ENCODE results near the gene SBK1.
"Not testable (repeated sequence)": the region's sequence is repeated elsewhere in the genome, so short reads cannot be mapped to it uniquely, and the experiment has no call there.

The SBK1 gene

DNA sequence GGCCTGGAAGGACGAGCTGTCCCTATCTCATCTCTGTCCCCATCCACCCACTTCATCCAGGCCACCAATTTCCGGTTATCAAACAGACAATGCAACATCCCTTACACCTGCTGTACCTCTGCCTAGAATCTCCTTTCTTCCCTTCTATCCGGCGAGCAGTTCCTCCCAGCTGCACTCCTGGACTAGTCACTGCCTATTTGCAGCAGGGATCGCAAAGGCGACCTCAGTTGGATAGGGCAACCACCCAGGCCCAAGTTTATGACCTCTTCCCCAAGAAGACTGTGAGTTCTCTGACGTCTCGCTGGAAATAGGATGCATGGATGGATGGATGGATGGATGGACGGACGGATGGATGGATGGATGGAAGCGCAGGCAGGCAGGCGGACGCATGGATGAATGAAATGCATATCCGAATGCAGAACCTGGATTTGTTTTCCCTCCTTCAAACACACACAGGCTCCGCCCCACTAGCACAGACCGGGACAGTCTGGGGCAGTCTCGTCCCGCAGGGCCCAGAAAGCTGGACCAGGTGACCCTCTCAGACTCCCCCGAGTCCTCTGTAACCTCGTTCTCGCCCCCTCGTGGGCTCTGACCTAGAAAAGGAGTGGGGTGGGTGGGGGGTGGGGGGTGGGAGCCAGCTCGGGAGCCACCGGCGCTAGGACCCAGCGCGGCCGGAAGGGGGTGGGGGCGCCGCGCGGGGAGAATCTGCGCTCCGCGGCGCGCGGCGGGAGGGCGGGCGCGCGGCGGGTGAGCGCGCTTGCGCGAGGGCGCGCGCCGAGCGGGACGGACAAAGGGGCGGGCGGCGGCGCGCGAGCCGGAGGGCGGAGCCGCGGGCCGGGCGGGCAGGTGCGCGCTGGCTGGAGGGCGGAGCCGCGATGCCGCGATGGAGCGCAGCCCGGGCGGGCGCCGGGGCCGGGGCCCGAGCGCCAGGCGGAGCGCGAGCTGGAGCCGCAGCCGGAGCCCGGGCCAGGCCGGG, at the start of gene SBK1:
Gene SBK1 (plus strand): TSS at position 875 of the 976 bp plus-strand sequence. CDS start 24,867 bp downstream, outside the sequence.
- DNase-seq (ENCODE audit: low read depth), result peak; percentile 53

DNA sequence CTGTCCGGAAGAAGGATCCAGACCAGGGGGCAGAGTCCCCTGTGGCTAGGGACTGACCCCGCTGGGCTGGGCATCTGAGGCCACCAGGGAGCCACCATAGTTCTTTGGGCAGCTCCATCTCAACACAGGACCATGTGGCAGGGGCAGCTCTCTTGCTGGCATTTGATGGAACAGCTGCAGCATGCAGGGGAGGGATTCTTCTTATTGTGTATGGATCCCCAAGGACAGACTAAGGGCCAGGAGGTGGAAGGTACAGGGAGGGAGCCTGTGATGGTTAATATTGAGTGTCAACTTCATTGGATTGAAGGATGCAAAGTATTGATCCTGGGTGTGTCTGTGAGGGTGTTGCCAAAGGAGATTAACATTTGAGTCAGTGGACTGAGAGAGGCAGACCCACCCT, 42.8 kb upstream of the SBK1 start:
- DNase-seq (ENCODE audit: low read depth), result not testable (repeated sequence)

DNA sequence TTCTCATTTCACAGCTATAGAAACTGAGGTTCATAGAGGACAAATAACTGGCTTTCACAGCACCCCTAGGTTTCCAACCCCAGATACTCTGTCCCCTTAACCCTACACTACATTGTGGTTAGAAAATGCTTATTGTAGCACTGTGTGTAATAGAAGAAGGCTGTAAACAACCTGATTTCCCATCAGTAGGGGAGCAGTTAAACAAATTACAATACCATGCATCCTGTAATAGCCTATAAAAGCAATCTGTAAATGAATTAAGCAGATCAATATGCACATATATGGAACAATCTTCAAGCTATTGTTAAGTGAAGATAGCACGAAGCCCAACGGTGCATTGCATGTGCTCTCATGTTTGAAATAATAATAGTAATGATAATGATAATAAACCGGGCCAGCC, 41.3 kb upstream of the SBK1 start:
- no peak for DNase-seq (ENCODE audit: low read depth)

DNA sequence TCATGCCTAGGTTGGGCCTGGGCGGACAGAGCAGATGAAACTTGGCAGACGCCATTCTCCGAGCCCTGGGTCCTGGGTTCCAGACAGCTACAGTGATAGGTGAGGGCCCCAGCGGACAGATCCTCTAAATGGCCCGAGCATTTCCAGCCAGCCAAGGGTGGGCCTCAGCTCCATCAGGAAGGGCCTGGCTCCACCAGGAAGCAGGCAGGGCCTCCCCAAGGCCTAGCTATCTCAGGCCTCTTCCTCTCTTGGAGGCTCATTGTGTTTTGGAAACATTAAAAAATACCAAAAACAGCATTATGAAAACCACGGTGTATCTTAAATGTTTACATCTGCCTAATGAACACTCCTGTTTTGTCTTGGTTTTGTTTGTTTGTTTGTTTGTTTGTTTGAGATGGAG, 38.2 kb upstream of the SBK1 start:
- no peak for DNase-seq (ENCODE audit: low read depth)

DNA sequence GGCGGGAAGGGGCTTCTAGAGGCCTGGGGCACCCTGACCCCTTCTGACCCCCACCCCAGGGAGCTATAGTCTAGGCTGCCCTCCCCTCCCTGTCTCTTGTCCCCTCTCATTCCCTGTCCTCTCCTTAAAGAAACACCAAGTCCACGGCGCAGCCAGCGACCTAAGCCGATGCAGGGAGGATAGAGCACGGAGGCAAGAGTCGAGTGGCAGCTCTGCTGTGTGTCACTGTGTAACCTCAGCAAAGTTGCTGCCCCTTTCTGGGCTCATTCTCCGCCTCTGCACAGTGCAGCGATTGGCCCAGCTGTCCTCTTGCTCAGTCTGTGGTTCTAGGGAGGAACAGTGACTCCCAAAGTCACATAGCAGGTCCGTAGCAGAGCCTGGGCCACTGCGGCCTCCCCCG, 36.5 kb upstream of the SBK1 start:
- DNase-seq (ENCODE audit: low read depth), result no peak

DNA sequence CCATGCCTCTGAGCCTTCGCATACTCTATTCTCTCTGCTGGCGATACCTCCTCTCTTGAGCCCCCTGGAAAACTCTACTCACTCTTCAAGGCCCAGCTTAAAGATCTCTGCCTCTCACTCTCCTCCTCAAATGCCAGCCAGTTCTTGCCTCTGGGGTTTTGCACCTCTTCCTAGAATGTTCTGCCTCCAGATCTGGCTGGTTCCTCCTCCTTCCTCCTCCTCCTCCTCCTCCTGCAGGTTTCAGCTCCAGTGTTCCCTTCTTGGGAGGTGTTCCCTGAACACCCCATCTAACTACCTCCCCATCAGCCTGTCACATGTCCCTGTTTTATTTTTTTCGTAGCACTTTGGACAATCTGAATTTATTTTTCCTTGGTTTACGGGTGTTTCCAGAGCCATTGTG, 35.1 kb upstream of the SBK1 start:
- DNase-seq (ENCODE audit: low read depth), result no peak

DNA sequence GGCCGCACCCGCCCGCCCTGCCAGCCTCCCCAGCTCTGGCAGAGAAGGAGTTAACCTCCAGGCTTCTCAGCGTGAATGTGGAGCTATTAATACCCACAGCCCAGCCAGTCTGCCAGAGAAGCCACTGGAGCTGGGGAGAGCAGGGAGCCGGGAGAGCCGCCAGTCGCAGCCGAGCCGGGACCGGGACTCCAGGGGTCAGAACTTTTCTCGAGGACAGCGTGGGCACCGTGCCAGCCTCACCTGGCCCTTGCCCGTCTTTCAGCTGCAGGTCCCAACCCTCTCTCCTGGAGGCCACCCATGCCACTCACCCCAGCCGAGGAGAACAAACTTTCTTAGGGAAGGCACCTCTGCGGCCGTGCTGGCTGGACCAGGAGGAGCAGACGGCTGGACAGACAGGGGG, 33.8 kb upstream of the SBK1 start:
- peak; percentile 26 for DNase-seq (ENCODE audit: low read depth)

DNA sequence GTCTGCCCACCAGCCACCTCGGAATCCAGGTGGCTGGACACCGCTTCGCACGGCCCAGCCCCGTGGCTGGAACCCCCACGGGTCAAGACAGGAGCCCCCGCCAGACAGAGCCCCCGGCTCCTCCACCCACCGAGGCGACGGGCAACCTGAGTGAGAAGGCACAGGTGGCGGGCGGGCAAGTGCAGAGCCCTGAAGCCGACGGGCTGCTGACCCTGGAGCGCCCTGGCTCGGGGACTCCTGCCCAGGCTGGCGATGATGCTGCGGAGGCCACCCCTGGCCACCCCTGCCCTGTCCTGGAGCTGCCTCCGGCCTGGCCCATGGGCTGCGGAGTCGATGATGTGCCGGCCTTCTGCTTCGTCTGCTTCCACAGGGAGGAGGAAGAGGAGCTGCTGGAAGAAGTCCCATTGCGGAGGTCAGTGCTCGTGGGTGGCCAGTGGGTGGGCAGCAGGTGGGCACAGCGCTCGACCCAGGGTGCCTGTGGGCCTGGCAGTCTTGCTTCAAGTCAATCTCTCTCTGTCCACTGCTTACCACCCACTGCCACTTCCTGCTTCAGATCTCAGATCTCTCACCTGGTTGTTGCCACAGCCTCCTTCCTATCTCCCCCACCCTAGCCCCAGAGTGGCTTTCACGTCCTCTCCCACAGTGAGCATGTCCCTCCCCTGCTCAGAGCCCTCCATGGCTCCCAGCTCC, 33.1 kb upstream of the SBK1 start:
- DNase-seq (ENCODE audit: low read depth), result no peak

DNA sequence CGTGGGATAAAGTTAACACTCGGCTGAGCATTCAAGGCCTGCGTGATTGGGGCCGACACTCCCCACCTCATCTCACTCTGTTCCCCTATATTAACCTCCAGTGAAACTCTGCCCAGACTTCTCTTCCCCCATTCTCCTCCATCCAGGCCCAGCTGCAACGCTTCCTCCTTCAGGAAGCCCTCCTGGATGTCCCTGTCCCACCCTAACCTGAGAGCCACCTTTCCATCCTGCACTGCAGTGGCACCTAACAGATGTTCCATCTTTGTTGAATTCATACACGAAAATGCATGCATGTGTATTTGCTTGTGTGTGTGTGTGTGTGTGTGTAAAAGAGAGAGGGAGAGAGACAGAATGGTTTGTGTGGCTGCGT, 32.6 kb upstream of the SBK1 start:
- DNase-seq (ENCODE audit: low read depth), result no peak

DNA sequence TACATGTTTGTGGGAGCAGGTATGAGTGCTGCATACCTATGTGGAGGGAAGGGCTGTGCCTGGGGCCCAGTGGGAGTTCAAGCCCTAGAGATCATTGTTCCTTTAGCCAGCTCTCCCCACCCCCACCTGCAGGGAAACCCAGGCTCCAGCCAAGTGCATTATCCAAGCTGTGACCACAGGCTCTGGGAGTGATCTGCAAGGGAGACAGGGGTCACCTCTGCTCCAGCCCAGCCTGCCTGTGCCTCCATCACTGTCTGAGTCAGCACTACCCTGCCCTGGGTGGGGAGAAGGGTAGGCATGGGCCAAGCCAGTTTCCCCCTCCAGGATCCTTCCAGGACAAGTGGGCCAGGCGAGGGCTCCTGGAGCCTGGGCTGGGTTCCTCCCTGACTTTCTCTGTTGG, 32.1 kb upstream of the SBK1 start:
- no peak for DNase-seq (ENCODE audit: low read depth)

DNA sequence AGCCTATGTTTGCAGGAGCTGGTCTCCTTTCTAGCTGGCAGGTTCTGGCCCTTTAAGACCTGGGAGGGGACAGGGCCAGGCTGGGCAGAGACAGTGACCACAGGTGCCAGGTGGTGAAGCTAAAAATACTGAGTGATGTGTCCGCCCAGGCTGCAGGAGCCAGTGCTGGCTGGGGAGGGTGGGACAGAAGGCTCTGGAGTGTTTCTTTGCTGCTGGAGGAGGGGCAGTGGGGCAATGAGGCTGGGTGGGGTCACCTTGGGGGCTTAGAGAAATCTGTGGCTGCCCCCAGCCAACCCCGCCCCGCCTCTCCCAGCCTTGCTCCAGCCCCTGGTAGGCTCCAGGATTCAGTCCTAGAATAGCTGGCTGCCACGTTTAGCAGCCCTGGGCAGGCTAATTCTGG, 30.4 kb upstream of the SBK1 start:
- no peak for DNase-seq (ENCODE audit: low read depth)

DNA sequence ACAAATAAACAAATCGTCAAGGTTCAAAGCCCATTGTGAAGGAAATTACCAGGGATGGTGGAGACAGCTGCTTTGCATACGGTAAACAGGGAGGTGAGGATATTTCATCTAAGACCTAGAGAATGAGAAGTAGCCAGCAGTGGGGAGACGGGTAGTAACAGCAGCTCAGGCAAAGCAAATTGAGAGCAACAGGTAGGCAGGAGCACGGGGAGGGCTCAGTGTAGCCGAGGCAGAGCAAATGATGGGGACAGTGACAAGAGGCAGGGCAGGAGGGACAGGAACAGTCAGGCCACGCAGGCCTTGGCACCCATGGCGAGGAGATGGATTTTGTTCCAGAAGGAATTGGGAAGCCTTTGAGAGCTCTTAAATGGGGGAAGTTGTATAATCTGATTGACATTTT, 29.0 kb upstream of the SBK1 start:
- DNase-seq (ENCODE audit: low read depth), result no peak

DNA sequence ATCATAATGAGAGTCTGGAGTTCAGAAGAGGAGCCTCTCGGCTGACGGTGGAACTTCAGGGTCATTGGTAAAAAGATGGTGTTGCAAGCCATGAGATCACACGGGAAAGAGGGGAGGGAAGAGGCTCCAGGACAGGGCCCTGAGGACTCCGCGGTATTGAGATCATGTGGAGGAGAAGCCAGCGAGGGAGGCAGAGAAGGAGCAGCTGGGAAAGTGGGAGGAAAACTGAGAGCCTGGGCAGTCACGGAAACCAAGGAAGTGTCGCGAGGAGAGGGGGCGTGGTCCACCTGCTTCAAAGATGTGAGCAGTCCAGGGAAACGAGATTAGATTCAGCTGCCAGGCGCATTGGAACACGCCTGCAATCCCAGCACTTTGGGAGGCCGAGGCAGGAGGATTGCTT, 27.7 kb upstream of the SBK1 start:
- peak; percentile 23 for DNase-seq (ENCODE audit: low read depth)

DNA sequence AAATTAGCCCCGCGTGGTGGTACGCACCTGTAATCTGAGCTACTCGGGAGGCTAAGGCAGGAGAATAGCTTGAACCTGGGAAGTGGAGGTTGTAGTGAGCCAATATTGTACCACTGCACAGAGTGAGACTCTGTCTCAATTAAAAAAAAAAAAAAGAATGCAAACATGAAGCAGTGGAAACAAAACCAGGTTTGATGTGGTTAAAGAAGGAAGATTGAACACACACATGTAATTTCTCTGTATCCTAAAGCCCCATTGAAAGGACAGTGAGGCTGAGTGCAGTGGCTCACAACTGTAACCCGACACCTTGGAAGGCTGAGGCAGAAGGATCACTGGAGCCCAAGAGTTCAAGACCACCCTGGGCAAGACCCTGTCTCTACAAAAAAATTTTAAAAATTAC, 26.5 kb upstream of the SBK1 start:
- no peak for DNase-seq (ENCODE audit: low read depth)

DNA sequence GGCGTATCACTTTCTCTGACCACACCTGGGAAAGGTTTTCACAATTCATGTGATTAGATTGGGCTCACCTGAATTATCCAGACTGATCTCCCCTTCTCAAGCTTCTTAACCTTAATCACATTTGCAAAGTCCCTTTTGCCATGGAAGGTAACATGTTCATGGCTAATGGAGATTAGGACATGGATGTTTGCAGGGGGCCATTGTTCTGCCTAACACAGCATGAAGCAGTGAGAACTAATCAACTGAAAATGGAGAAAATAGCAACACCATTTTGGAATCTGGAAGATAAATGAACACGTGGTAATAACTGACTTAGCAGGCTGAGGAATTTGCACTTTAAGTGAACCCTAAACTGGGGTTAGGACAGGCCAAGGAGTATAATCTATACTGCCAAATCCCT, 25.0 kb upstream of the SBK1 start:
- DNase-seq (ENCODE audit: low read depth), result no peak

DNA sequence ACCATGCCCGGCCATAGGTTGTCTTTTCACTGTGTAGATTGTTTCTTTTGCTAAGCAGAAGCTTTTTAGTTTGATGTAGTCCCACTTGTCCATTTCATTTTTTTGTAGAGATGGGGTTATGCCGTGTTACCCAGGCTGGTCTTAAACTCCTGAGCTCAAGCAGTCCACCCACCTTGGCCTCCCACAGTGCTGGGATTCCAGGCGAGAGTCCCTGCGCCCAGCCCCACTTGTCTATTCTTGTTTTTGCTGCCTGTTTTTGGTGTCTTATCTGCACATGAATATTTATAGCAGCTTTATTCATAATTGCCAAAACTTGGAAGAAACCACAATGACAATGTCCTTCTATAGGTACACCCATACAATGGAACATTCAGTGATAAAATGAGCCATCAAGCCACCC, 18.8 kb upstream of the SBK1 start:
- DNase-seq (ENCODE audit: low read depth), result no peak

DNA sequence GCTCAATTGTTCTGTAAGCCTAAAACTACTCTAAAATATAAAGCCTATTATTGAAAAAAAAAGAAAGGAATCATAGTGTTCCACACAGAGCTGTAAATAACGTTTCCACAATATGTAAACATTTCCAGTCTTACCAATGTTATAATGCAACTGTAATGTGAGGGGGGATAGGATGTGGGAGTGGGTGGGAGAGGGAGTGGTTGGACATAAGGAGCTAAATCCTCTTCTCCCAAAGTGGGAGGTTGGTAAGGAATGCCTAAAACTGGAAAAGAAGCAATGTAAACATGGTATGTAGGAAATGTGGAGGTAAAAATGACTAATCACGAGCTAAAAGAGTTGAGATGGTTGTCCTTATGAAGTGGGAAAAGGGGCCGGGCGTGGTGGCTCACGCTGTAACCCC, 17.6 kb upstream of the SBK1 start:
- DNase-seq (ENCODE audit: low read depth), result no peak

DNA sequence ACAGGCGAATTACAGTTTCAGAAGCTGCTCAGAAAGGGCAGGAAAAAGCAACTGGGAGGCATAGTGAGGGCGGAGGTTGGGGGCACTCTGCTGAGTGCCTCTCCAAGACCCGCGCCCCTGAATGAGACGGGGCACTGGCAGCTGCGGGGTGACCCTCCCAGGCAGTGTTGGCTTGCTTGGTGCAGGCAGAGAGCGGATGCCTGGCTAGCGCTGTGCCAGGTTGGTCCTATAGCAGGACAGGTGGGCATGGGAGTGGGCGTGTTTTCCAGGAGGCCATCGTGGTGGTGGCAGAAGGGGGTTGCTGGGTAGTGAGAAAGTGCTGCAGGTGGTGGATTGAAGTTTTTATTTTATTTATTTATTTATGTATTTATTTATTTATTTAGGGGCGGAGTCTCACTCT, 16.0 kb upstream of the SBK1 start:
- no peak for DNase-seq (ENCODE audit: low read depth)

DNA sequence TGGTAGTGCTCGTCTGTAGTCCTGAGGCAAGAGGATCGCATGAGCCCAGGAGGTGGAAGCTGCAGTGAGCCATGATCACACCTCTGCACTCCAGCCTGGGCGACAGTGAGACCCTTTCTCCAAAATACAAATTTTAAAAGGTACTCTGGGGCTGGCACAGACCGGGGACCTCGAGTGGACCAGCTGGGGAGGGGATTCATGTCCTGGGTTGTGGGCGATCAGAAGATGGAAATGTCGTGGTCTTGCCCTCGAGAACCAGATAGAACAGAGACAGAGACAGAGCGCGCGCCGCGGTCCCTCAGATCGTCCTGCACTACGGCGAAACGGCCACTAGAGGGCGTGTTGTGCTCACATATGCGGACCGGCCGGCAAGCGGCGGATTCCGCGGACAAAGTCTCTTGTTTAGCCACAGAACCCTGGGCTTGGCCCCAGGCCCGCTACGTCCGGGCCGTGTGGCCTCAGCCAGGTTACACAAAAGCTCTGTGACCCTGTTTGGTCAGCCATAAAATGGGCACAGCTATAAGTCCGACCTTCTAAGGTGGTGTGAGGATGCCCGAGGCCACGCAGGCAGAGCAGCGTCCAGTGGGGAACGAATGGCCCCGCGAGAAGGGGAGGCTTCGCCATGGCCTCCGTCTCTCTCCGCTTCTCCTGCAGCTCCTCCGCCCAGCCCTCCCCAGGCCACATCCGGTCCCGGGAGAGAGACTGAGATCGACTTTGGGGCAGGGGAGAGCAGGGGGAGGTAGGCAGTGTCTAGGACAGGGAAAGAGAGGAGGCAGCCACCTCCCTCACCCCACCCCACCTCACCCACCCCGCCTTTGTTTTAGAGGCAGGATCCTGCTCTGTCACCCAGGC, 14.6 kb upstream of the SBK1 start:
- peak; percentile 70 for DNase-seq (ENCODE audit: low read depth)

DNA sequence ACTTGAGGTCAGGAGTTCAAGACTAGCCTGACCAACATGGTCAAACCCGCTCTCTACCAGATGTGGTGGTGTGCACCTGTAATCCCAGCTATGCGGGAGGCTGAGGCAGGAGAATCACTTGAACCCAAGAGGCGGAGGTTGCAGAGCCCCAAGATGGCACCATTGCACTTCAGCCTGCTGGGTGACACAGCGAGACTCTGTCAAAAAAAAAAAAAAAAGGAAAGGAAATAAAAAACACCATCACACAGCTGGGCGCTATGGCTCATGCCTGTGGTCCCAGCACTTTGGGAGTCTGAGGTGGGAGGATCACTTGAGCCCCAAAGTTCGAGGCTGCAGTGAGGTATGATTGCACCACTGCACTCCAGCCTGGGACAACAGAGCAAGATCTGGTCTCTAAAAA, 13.3 kb upstream of the SBK1 start:
- DNase-seq (ENCODE audit: low read depth), result no peak

DNA sequence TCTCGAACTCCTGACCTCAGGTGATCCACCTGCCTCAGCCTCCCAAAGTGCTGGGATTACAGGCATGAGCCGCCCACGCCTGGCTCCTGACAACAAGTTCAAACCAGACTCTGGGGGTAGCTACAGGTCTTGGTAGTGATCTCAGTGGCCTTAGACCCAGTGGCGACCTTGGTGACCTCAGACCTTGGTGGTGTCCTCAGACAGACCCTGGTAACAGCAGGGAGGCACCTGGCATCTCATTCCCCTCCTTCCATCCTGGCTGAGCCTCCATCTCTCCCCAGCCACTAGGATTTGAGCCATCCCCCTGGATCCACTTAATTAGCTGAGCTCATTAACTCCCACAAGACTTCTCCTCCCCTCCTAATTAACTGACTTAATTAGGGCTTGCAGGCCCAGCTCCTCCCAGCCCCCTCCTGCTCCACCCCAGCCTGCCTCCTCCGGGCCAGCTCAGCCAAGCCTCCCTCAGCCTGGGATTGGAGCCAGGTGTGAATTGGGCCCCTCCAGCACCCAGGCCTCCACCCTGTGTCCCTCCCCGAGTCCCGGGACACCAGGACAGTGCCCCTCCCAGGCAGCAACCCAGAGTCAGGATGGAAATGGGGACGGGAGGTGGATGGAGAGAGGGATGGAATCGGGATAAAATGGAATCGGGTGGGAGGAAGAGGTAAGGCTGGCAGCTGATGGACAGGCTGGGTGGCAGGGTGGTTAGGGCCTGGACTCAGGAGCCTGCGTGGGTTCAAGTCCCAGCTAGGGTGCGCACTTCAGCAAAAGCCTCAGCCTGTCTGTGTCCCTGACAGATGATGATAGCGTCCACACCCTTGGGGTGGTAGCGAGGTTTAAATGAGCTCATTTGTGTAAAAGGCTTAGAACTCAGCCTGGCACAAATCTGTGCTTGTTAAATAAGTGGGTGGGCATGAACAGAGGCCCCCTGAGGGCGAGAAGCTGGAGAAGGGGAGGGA, 11.2 kb upstream of the SBK1 start:
- no peak for DNase-seq (ENCODE audit: low read depth)

Data from iris pigment epithelial cell (primary cell).